Measurements from ENCODE around the gene MBD3L5.
"Not testable (repeated sequence)": the region's sequence is repeated elsewhere in the genome, so short reads cannot be mapped to it uniquely, and the experiment has no call there.

The MBD3L5 gene

DNA sequence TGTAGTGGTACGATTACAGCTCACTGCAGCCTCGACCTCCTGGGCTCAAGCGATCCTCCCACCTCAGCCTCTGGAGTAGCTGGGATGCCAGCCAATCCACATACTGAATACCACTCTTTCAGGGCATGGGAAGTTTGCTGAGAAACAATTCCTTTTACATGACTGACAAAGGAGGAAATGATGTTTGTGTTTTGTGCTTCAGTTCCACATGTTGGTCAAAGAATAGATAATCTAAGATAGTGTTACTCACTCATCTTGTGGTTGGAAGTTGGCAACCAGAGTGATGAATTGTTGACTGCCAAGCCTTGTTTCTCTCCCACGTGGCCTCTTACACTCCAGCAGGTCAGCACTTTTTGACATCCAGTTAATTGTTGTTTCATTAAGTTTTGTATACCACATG, 16.7 kb upstream of the MBD3L5 start:
- H3K4me3 ChIP-seq (ENCODE audit: low read length): no peak overlapping the region
- no peak for TF ChIP-seq ZNF274 (IDR thresholded peaks at IDR 0.05; ENCODE audit: low read depth, low read length)

DNA sequence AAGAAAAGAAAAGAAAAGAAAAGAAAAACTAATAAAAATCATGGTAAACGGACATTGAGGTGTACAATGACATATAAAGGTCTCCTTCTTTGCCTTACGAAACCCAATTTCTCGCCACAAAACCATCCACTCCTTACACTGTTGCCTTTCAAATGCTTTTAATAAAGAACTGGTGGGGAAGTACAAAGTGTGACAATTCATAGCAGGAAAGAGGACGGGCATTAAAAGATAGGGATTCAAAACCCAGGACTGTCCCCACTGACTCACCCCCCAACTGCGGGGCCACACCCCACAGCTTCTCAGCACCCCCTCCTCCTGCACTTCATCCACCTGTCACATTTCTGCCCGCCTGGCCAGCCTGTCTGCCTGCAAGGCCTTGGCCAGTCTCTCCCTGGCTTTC, 11.6 kb upstream of the MBD3L5 start:
- no peak overlapping the region for H3K4me3 ChIP-seq (ENCODE audit: low read length)
- TF ChIP-seq ZNF274 (IDR thresholded peaks at IDR 0.05; ENCODE audit: low read depth, low read length): no peak

DNA sequence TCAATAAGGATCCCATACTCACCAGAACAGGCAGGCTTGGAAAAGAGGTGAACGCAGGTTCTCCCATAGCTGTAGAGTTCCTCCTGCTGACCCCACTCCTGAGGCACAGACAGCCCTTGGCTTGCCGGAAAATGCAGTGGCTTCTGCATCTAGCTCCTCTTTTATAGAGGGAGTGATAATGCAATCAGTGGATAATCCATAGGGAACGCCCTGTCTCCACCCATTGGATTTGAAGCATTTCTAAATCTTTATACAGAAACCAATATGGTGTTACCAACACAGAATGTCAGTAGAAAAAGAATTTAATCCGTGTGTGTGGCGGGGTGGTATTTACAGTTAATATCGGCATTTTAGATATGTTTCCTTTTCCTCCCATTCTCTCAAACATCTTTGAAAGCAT, 9.0 kb upstream of the MBD3L5 start, which contains the start of gene MBD3L2B:
MBD3L2B (minus strand) TSS at position 101 of the 400 bp plus-strand sequence; CDS start at position 67, 34 bp downstream.
- not testable (repeated sequence) for H3K4me3 ChIP-seq (ENCODE audit: low read length)

DNA sequence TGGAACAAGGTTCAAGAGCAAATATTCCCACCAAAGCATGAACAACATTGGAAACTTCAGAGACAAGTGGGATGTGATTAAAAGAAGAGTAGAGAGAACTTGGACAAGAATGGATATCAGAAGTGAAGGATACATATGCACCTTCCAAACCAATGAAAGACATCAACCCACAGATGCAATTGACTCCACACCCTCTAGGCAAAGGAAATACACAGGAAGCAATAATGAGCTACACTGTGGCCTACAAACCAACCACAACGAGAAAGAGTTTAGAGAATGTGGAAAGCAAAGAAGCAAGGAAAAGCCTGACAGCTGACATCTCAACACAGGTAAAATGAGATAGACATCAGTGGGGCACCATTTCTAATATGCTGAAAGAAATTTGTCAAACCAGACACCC, 1.6 kb upstream of the MBD3L5 start:
- not testable (repeated sequence) for H3K4me3 ChIP-seq (ENCODE audit: low read length)

DNA sequence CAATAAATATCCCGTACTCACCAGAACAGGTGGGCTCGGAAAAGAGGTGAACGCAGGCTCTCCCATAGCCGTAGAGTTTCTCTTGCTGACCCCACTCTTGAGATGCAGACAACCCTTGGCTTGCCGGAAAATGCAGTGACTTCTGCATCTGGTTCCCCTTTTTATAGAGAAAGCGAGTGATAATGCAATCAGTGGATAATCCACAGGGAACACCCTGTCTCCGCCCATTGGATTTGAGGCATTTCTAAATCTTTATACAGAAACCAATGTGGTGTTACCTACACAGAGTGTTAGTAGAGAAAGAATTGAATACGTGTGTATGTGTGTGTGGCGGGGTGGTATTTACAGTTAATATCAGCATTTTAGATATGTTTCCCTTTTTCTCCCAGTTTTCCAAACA, 9.7 kb downstream of the MBD3L5 start, which contains the start of gene MBD3L4:
MBD3L4 (minus strand) TSS at position 101 of the 400 bp plus-strand sequence; CDS start at position 66, 35 bp downstream.
- H3K4me3 ChIP-seq (ENCODE audit: low read length): not testable (repeated sequence)

DNA sequence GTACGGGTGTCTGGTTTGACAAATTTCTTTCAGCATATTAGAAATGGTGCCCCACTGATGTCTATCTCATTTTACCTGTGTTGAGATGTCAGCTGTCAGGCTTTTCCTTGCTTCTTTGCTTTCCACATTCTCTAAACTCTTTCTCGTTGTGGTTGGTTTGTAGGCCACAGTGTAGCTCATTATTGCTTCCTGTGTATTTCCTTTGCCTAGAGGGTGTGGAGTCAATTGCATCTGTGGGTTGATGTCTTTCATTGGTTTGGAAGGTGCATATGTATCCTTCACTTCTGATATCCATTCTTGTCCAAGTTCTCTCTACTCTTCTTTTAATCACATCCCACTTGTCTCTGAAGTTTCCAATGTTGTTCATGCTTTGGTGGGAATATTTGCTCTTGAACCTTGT, 11.2 kb downstream of the MBD3L5 start:
- not testable (repeated sequence) for H3K4me3 ChIP-seq (ENCODE audit: low read length)

DNA sequence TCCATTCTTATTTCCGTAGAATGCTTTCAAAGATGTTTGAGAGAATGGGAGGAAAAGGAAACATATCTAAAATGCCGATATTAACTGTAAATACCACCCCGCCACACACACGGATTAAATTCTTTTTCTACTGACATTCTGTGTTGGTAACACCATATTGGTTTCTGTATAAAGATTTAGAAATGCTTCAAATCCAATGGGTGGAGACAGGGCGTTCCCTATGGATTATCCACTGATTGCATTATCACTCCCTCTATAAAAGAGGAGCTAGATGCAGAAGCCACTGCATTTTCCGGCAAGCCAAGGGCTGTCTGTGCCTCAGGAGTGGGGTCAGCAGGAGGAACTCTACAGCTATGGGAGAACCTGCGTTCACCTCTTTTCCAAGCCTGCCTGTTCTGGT, 18.6 kb downstream of the MBD3L5 start, which contains the start of gene MBD3L2:
MBD3L2 (plus strand) TSS at position 301 of the 400 bp plus-strand sequence; CDS start at position 354, 53 bp downstream.
- H3K4me3 ChIP-seq (ENCODE audit: low read length): not testable (repeated sequence)

DNA sequence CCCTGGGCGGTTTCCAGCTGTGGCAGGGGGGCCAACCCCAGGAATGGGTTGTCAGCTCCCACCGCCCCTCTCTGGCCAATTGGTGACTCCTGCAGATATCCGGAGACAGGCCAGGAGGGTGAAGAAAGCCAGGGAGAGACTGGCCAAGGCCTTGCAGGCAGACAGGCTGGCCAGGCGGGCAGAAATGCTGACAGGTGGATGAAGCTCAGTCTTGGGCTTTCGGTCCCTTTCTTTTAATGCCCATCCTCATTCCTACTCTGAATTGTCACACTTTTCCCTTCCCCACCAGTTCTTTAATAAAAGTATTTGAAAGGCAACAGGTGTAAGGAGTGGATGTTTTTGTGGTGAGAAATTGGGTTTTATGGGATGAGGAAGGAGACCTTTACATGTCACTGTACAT, 21.0 kb downstream of the MBD3L5 start:
- H3K4me3 ChIP-seq (ENCODE audit: low read length): not testable (repeated sequence)

DNA sequence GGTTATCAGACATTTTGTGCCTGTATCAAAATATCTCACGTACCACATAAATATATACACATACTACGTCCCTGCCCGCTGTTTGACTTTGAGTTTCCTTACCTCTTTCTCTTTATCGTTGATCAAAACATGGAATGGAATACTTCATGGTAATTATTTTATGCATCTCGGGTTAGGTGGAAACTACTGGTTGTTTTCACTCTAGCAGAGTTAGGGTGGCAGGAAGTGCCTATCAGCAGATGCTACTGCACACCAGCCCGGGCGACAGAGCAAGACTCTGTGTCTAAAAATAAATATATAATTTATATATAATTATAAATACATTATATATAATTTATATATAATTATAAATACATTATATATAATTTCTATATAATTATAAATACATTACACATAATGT, 22.5 kb downstream of the MBD3L5 start:
- not testable (repeated sequence) for H3K4me3 ChIP-seq (ENCODE audit: low read length)

DNA sequence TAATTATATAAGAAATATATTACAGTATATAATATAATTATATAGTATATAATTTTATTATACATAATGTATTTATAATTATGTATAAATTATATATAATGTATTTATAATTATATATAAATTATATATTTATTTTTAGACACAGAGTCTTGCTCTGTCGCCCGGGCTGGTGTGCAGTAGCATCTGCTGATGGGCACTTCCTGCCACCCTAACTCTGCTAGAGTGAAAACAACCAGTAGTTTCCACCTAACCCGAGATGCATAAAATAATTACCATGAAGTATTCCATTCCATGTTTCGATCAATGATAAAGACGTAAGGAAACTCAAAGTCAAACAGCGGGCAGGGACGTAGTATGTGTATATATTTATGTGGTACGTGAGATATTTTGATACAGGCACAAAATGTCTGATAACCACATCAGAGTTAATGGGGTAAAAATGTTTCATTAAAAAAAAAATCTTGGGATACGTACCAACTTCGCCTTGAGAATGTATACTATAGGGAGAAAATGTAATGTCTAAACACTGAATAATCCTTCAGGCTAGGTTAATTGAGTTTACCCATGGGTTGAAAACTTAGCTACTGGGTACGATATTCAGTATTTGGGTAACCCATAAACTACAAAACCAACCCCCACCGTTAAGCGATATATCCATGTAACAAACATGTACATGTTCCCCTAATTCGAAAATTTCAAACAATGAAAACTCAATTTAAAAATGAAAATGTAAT, 24.4 kb downstream of the MBD3L5 start:
- H3K4me3 ChIP-seq (ENCODE audit: low read length): not testable (repeated sequence)

DNA sequence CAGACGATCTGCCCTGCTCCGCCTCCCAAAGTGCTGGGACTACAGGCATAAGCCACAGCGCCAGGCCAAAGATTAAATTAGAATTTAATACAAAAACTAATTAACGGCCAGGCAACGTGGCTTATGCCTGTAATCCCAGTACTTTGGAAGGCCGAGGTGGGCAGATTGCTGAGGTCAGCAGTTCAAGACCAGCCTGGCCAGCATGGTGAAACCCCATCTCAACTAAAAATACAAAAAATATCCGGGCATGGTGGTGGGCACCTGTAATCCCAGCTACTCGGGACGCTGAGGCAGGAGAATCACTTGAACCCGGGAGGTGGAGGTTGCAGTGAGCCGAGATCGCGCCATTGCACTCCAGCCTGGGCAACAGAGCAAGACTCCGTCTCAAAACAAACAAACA, 25.3 kb downstream of the MBD3L5 start:
- H3K4me3 ChIP-seq (ENCODE audit: low read length): not testable (repeated sequence)

DNA sequence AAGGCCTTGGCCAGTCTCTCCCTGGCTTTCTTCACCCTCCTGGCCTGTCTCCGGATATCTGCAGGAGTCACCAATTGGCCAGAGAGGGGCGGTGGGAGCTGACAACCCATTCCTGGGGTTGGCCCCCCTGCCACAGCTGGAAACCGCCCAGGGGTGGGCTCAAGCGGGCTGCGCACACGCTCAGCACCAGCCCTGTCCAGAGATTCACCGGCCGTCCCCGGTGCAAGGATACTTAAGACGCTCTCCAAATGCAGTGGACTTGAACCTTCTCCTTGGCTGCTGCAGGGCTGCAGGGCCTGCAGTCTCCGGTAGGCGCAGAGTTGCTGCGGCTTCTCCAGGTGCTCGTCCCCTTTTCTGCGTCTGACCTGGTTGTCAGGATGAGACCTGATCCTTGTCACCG, 26.0 kb downstream of the MBD3L5 start:
- H3K4me3 ChIP-seq (ENCODE audit: low read length): not testable (repeated sequence)

DNA sequence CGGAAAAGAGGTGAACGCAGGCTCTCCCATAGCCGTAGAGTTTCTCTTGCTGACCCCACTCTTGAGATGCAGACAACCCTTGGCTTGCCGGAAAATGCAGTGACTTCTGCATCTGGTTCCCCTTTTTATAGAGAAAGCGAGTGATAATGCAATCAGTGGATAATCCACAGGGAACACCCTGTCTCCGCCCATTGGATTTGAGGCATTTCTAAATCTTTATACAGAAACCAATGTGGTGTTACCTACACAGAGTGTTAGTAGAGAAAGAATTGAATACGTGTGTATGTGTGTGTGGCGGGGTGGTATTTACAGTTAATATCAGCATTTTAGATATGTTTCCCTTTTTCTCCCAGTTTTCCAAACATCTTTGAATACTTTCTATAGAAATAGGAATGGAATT, 28.2 kb downstream of the MBD3L5 start, which contains the start of gene MBD3L3:
MBD3L3 (minus strand) TSS at position 101 of the 400 bp plus-strand sequence; CDS start at position 30, 71 bp downstream.
- not testable (repeated sequence) for H3K4me3 ChIP-seq (ENCODE audit: low read length)

DNA sequence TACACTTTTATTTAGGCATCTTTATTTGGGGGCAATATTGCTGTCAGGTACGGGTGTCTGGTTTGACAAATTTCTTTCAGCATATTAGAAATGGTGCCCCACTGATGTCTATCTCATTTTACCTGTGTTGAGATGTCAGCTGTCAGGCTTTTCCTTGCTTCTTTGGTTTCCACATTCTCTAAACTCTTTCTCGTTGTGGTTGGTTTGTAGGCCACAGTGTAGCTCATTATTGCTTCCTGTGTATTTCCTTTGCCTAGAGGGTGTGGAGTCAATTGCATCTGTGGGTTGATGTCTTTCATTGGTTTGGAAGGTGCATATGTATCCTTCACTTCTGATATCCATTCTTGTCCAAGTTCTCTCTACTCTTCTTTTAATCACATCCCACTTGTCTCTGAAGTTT, 29.6 kb downstream of the MBD3L5 start:
- not testable (repeated sequence) for H3K4me3 ChIP-seq (ENCODE audit: low read length)

DNA sequence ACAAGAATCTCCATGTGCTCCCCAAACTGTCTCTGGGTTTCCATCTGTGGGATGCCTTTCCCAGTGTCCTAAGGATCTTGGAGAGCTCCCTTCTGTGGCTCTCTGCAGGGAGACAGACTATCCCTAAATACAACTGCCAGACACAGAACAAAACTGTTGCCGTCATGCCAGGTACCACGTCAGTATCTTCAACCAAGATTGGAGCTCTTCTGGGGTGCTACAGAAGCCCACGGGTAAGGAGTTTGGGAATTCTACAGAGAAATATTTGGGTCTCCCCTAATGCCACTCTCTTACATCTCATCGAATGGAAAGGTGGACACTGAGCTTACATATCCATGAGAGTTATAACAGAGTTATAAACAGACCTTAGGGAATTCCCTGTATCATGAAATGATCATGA, 33.0 kb downstream of the MBD3L5 start:
- no peak for TF ChIP-seq ZNF274 (IDR thresholded peaks at IDR 0.05; ENCODE audit: low read depth, low read length)
- H3K4me3 ChIP-seq (ENCODE audit: low read length): no peak overlapping the region

DNA sequence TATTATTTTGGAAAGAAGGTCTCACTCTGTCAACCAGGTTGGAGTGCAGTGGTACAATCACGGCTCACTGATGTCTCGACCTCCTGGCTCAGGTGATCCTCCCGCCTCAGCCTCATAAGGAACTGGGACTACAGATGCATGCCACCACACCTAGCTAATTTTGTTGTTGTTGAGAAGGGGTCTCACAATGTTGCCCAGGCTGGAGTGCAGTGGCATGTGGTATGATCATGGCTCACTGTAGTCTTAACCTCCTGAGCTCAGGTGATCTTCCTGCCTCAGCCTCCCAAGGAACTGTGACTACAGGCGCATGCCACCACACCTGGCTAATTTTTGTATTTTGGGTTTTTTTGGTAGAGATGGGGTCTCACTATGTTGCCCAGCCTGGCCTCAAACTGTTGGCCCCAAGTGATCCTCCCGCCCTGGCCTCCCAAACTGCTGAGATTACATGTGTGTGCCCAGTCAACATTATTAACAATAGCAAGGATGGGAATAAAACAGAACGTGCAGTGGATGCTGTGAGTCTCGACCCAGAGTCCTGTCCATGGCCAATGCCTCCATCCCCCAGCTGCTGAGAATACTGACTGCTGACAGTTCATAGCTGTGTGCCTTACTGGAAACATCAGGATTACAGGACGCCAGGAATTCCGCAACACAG, 33.5 kb downstream of the MBD3L5 start:
- no peak for TF ChIP-seq ZNF274 (IDR thresholded peaks at IDR 0.05; ENCODE audit: low read depth, low read length)
- no peak overlapping the region for H3K4me3 ChIP-seq (ENCODE audit: low read length)

DNA sequence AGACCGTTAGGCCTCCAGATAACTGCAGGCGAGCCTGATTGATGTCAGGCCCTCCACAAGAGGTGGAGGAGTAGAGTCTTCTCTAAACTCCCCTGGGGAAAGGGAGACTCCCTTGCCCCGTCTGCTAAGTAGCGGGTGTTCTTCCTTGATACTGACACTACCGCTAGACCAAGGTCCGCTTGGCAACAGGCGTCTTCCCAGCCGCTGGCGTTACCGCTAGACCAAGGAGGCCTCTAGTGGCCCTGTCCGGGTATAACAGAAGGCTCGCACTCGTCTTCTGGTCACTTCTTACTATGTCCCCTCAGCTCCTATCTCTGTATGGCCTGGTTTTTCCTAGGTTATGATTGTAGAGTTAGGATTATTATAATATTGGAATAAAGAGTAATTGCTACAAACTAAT, 36.7 kb downstream of the MBD3L5 start:
- H3K4me3 ChIP-seq (ENCODE audit: low read length): not testable (repeated sequence)

Measured in GM08714 (cell line).